Measurements from ENCODE around the gene ARHGAP42. TPM values are rescaled to one million over a fixed set of nuclear protein-coding genes. Genes with fewer than 3 reads are reported as not detected.

The ARHGAP42 gene
- total and polyA plus RNA-seq, 2 of the 13 experiments (the other 11 are each of a cell fraction or from before 2014, with no cell fraction given): 2.5 to 4.3 TPM

- H3K9ac ChIP-seq (ENCODE audit: insufficient read depth, low read depth, low read length): no peak overlapping the region
- intact Hi-C loops (cut with micrococcal nuclease; ENCODE audit: unreplicated experiment): no loop called here
- no peak overlapping the region for H3K4me3 ChIP-seq (replicated peaks in 1 of 3; ENCODE audit: insufficient read depth in 1 of 3, low read depth in 2 of 3, low read length in 3 of 3)
- no peaks in the 10 kb centered on the region for H3K36me3 ChIP-seq (replicated peaks in 1 of 2; ENCODE audit: control insufficient read depth in 1 of 2, insufficient read depth in 2 of 2, low read length in 2 of 2)
- no peak overlapping the region for H2AFZ ChIP-seq (ENCODE audit: low read length)
- 64% methylated on average over 6 of the region's 6 CpGs for WGBS (ENCODE audit: low lambda C conversion rate)
- H3K9me3 ChIP-seq (ENCODE audit: low read length): no peaks in the 10 kb centered on the region
- no peaks in the 10 kb centered on the region for H3K27me3 ChIP-seq (ENCODE audit: control insufficient read depth in 1 of 2, insufficient read depth in 2 of 2, low read length in 2 of 2)
- no peaks in the 10 kb centered on the region for H3K4me1 ChIP-seq (ENCODE audit: insufficient read depth, low read length)
- FAIRE-seq (no peak), DNase-seq (ENCODE audit: low spot score) (no peak), ATAC-seq (no peak)
- no peaks in the 10 kb centered on the region for H4K20me1 ChIP-seq (ENCODE audit: insufficient read depth, low read length)
- in situ Hi-C loops (cut with HindIII; ENCODE audit: extremely low pct_ligation_motif_present, low pct_unique_long_range_greater_than_20kb): no loop called here
- no peak overlapping the region for H3K27ac ChIP-seq (ENCODE audit: extremely low read length, insufficient read depth, low read length)
- no TSS peak for BruUV-seq (replicated peaks)
- no peak overlapping the region for H3K4me2 ChIP-seq (ENCODE audit: low read depth, low read length)
- CTCF ChIA-PET (ENCODE audit: low intra/inter-chr PET ratio, low total read pairs): no interaction called here
- POLR2A ChIA-PET: no interaction called here
- TF ChIP-seq ZNF367 (CRISPR knock-in tag; IDR thresholded peaks at IDR 0.05; ENCODE audit: borderline replicate concordance) (no peak), GATAD1 (CRISPR knock-in tag; IDR thresholded peaks at IDR 0.05) (no peak), ZNF546 (CRISPR knock-in tag; conservative IDR thresholded peaks at IDR 0.05) (no peak), CC2D1A (CRISPR knock-in tag; IDR thresholded peaks at IDR 0.05) (no peak)
- H3K79me2 ChIP-seq (ENCODE audit: insufficient read depth, low read length): no peaks in the 10 kb centered on the region
Measured at GRCh38 chr11:100761841-100762240, 74.8 kb downstream of the ARHGAP42 start.

- no peaks in the 10 kb centered on the region for H4K20me1 ChIP-seq (ENCODE audit: insufficient read depth, low read length)
- no peaks in the 10 kb centered on the region; the same call in 1 of the 2 replicates for H3K4me1 ChIP-seq (ENCODE audit: insufficient read depth, low read length)
- TF ChIP-seq HBP1 (CRISPR knock-in tag; IDR thresholded peaks at IDR 0.05; ENCODE audit: low read depth): no peak
- TF ChIP-seq ZNF34 (CRISPR knock-in tag; IDR thresholded peaks at IDR 0.05; ENCODE audit: borderline replicate concordance): no peak
- no peak for TF ChIP-seq ZBTB43 (CRISPR knock-in tag; conservative IDR thresholded peaks at IDR 0.05)
- TF ChIP-seq AGO1 (IDR thresholded peaks at IDR 0.05; ENCODE audit: low read depth, low read length, poor library complexity, severe bottlenecking): no peak
- no peak for TF ChIP-seq ZNF326 (CRISPR knock-in tag; IDR thresholded peaks at IDR 0.05; ENCODE audit: borderline replicate concordance)
- TF ChIP-seq ZNF263 (CRISPR knock-in tag; IDR thresholded peaks at IDR 0.05): no peak
- TF ChIP-seq HOXA7 (CRISPR knock-in tag; IDR thresholded peaks at IDR 0.05): no peak
- TF ChIP-seq ZNF230 (CRISPR knock-in tag; IDR thresholded peaks at IDR 0.05): no peak
- 61% methylated on average over 2 of the region's 2 CpGs for WGBS (ENCODE audit: low lambda C conversion rate)
- H3K79me2 ChIP-seq (ENCODE audit: insufficient read depth, low read length): no peaks in the 10 kb centered on the region
- POLR2A ChIA-PET: no interaction called here
- FAIRE-seq (no peak), ATAC-seq (no peak), DNase-seq (ENCODE audit: low spot score) (no peak)
- intact Hi-C loops (cut with micrococcal nuclease; ENCODE audit: unreplicated experiment) (no loop called here), in situ Hi-C loops (cut with HindIII; ENCODE audit: extremely low pct_ligation_motif_present, low pct_unique_long_range_greater_than_20kb) (no loop called here)
- H3K9me3 ChIP-seq (ENCODE audit: low read length): no peaks in the 10 kb centered on the region
- no peak overlapping the region for H3K4me2 ChIP-seq (ENCODE audit: low read depth, low read length)
- CTCF ChIA-PET (ENCODE audit: low intra/inter-chr PET ratio, low total read pairs): no interaction called here
- no TSS peak for BruUV-seq (replicated peaks)
- H3K4me3 ChIP-seq (replicated peaks in 1 of 3; ENCODE audit: insufficient read depth in 1 of 3, low read depth in 2 of 3, low read length in 3 of 3): no peak overlapping the region
- no peak overlapping the region for H2AFZ ChIP-seq (ENCODE audit: low read length)
- H3K27ac ChIP-seq (ENCODE audit: extremely low read length, insufficient read depth, low read length): no peak overlapping the region
- no peaks in the 10 kb centered on the region for H3K36me3 ChIP-seq (replicated peaks in 1 of 2; ENCODE audit: control insufficient read depth in 1 of 2, insufficient read depth in 2 of 2, low read length in 2 of 2)
- H3K9ac ChIP-seq (ENCODE audit: insufficient read depth, low read depth, low read length): no peak overlapping the region
- H3K27me3 ChIP-seq (ENCODE audit: control insufficient read depth in 1 of 2, insufficient read depth in 2 of 2, low read length in 2 of 2): no peaks in the 10 kb centered on the region
Measured at GRCh38 chr11:100766764-100767163, 79.7 kb downstream of the ARHGAP42 start.

Data from HepG2 (cell line).